Fibroblast of lung (primary cell): ENCODE measurements around the gene USP6NL. TPM values are rescaled to one million over a fixed set of nuclear protein-coding genes. Genes with fewer than 3 reads are reported as not detected.
A peak's percentile ranks its signal among the peaks of the same experiment; 100 is the strongest.

Experiments
- DNase-seq, 2 donors: peaks; one replicate each; pipeline versions ENCODE4 v3.0.0 to v3.0.0-alpha.2; 2010; ENCODE audit warnings: low read depth in 2 of 2
- H2AFZ ChIP-seq: 2 replicates; pipeline ENCODE4 v1.5.1; 2012; ENCODE audit warnings: low read length, control low read depth, inconsistent platforms
- H3K27ac ChIP-seq: 2 replicates; pipeline ENCODE4 v1.5.1; 2011; ENCODE audit warnings: low read length, control low read depth; ENCODE audit not compliant: insufficient read depth
- H3K27me3 ChIP-seq: 2 replicates; pipeline ENCODE4 v1.5.1; 2011; ENCODE audit warnings: mild to moderate bottlenecking, low read length; ENCODE audit not compliant: control insufficient read depth, insufficient read depth
- H3K36me3 ChIP-seq: 2 replicates; pipeline ENCODE4 v1.5.1; 2011; ENCODE audit warnings: low read length; ENCODE audit not compliant: control insufficient read depth, insufficient read depth
- H3K4me1 ChIP-seq: 2 replicates; pipeline ENCODE4 v1.5.1; 2011; ENCODE audit warnings: low read length; ENCODE audit not compliant: control insufficient read depth, insufficient read depth; ENCODE audit errors: extremely low read depth
- H3K4me2 ChIP-seq: 2 replicates; pipeline ENCODE4 v1.5.1; 2011; ENCODE audit warnings: low read length, control low read depth; ENCODE audit not compliant: insufficient read depth; ENCODE audit errors: extremely low read depth
- H3K4me3 ChIP-seq, 4 experiments: fragments of 200-600 bp in 1 of 4; sonication (generic) in 1 of 4; replicated peaks in 1 of 4; 2 replicates each; pipeline ENCODE4 v1.5.1; 2011 to 2016; ENCODE audit warnings: low read length in 4 of 4, low read depth in 3 of 4, mild to moderate bottlenecking in 3 of 4, control low read depth in 2 of 4, inconsistent platforms in 1 of 4, mixed read lengths in 1 of 4; ENCODE audit not compliant: insufficient read depth in 1 of 4; ENCODE audit errors: control extremely low read depth in 1 of 4
- H3K79me2 ChIP-seq: 2 replicates; pipeline ENCODE4 v1.5.1; 2012; ENCODE audit warnings: mild to moderate bottlenecking, low read length, inconsistent platforms; ENCODE audit not compliant: control insufficient read depth, insufficient read depth
- H3K9ac ChIP-seq: 2 replicates; pipeline ENCODE4 v1.5.1; 2011; ENCODE audit warnings: mild to moderate bottlenecking, low read length, control low read depth; ENCODE audit not compliant: insufficient read depth
- H3K9me3 ChIP-seq: 2 replicates; pipeline ENCODE4 v1.5.1; 2012; ENCODE audit warnings: low read depth, low read length; ENCODE audit not compliant: control insufficient read depth, insufficient read depth
- H4K20me1 ChIP-seq: 2 replicates; pipeline ENCODE4 v1.5.1; 2011; ENCODE audit warnings: low read length; ENCODE audit not compliant: control insufficient read depth, insufficient read depth; ENCODE audit errors: extremely low read depth
- EZH2 ChIP-seq: IDR thresholded peaks from 2 replicates; pipeline ENCODE4 v1.5.1; 2012; ENCODE audit warnings: low read length, control low read depth, mild to moderate bottlenecking; ENCODE audit errors: missing control alignments
- polyA plus RNA-seq, 2 donors: library from polyadenylated mRNA; depleted of rRNA in 1 of 2; stranded (reverse) in 1 of 2; unstranded in 1 of 2; fragments of >200 nt; gene quantifications; 2 replicates each; pipeline ENCODE4 v1.2.1, GENCODE V29; 2011 to 2012; ENCODE audit warnings: missing spikeins in 1 of 2
- total RNA-seq: library from RNA; depleted of rRNA; stranded (reverse); fragments of >200 nt; gene quantifications from 2 replicates; pipeline ENCODE4 v1.2.1, GENCODE V29; 2014
- TF ChIP-seq, protein P1 (sequence below), 2 donors: IDR thresholded peaks in 1 of 2; conservative IDR thresholded peaks in 1 of 2; 1 replicate in 1 of 2; 2 replicates in 1 of 2; pipeline ENCODE4 v1.5.1; 2011 to 2012; ENCODE audit warnings: low read length in 2 of 2, control low read depth in 1 of 2, inconsistent platforms in 1 of 2, low read depth in 1 of 2, mild to moderate bottlenecking in 1 of 2

Gene USP6NL
- total and polyA plus RNA-seq, 2 donors (not counting 1 experiment from before 2014, with no cell fraction given) = 8.9 to 13.4 TPM

DNA sequence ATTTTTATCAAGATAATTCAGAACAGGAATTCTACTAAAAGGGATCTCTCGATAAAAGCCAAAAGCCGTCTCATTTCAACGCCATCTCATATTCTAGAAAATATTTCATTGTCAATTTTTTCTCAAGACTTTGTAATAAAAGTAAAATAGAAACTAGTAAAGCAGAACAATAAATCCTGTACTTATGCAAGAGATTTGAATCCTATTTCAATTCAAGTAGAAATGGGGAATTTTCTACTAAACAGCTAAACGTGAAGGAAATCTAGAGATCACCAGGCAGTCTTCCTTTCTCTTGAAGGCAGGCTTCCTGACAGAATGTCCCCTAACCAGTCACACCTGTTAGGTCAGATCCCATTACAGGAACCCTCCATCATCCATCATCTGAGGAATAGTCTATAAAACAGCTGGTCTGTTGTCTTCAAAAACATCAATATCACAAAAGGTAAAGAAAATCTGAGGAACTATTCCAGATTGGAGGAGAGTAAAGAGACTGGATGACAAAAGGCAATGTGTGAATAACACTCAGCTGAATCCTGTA is 23.7 kb downstream of the USP6NL start:
- DNase-seq = no peak
- Histone ChIP-seq H3K79me2 (peaks cover 2% of the 10 kb centered on the region), H3K4me2 (no peak overlapping the region), H3K4me1 (no peaks in the 10 kb centered on the region), H3K9me3 (no peaks in the 10 kb centered on the region), H4K20me1 (no peaks in the 10 kb centered on the region), H3K27ac (no peak overlapping the region), H3K4me3 (no peak overlapping the region), H2AFZ (no peak overlapping the region), H3K9ac (no peak overlapping the region), H3K27me3 (no peaks in the 10 kb centered on the region), H3K36me3 (no peaks in the 10 kb centered on the region)
- no peak for TF ChIP-seq EZH2
- TF ChIP-seq, protein P1, sequence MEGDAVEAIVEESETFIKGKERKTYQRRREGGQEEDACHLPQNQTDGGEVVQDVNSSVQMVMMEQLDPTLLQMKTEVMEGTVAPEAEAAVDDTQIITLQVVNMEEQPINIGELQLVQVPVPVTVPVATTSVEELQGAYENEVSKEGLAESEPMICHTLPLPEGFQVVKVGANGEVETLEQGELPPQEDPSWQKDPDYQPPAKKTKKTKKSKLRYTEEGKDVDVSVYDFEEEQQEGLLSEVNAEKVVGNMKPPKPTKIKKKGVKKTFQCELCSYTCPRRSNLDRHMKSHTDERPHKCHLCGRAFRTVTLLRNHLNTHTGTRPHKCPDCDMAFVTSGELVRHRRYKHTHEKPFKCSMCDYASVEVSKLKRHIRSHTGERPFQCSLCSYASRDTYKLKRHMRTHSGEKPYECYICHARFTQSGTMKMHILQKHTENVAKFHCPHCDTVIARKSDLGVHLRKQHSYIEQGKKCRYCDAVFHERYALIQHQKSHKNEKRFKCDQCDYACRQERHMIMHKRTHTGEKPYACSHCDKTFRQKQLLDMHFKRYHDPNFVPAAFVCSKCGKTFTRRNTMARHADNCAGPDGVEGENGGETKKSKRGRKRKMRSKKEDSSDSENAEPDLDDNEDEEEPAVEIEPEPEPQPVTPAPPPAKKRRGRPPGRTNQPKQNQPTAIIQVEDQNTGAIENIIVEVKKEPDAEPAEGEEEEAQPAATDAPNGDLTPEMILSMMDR (conservative IDR thresholded peaks at IDR 0.05 in 1 of 2, IDR thresholded peaks at IDR 0.05 in 1 of 2; ENCODE audit: low read depth in 1 of 2, low read length in 2 of 2) = no peak

DNA sequence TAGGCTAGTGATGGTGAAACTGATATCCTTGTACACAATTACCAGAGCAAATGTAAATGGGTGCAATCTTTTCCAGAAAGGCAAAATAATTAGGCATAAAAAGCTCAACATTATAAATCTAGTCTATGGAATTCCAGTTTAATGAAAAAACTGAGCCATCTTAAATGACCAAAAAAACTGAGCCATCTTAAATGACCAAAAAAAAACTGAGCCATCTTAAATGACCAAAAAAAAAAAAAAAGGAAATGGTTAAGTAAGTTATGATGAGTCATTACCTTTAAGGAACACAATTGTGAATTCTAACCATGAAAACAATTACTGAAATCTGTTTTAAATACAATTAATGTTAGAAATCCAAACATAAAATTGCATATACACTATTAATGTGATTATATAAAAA is 25.3 kb downstream of the USP6NL start:
- no peaks in the 10 kb centered on the region for H3K27me3 ChIP-seq
- no peak overlapping the region for H3K4me3 ChIP-seq
- peak in 1 of 2 donors; percentile 36 for DNase-seq
- H4K20me1 ChIP-seq = no peaks in the 10 kb centered on the region
- H3K9ac ChIP-seq = no peak overlapping the region
- TF ChIP-seq, protein P1 (conservative IDR thresholded peaks at IDR 0.05 in 1 of 2, IDR thresholded peaks at IDR 0.05 in 1 of 2; ENCODE audit: low read depth in 1 of 2, low read length in 2 of 2) = no peak
- TF ChIP-seq EZH2 = no peak
- no peak overlapping the region for H2AFZ ChIP-seq
- H3K4me2 ChIP-seq = no peak overlapping the region
- no peaks in the 10 kb centered on the region for H3K36me3 ChIP-seq
- H3K27ac ChIP-seq = no peak overlapping the region
- no peaks in the 10 kb centered on the region for H3K9me3 ChIP-seq
- peaks cover 3% of the 10 kb centered on the region for H3K4me1 ChIP-seq
- peaks cover 2% of the 10 kb centered on the region for H3K79me2 ChIP-seq

DNA sequence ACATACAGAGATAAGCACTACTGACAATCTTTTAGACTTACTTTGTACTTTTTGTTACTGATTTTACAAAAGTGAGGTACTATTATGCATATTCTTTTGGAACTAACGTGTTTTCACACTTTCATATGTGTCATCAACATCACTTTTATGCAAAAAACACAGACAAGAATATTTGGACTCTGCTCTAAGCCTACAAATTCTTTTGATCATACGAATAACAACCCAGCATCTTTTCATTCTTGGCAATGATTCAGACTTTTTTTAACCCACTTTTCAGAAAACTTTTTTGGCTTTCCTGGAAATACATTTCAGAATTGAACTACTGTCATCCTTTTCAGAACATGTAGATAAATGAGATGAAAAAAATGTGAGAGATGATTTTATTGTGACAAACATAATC is 30.2 kb downstream of the USP6NL start:
- DNase-seq = peak in 1 of 2 donors; percentile 22
- Histone ChIP-seq H3K27ac (no peak overlapping the region), H3K79me2 (peaks cover 2% of the 10 kb centered on the region), H3K9ac (no peak overlapping the region), H4K20me1 (no peaks in the 10 kb centered on the region), H3K4me3 (no peak overlapping the region), H2AFZ (no peak overlapping the region), H3K36me3 (no peaks in the 10 kb centered on the region), H3K4me2 (no peak overlapping the region), H3K9me3 (no peaks in the 10 kb centered on the region), H3K4me1 (peaks cover 3% of the 10 kb centered on the region), H3K27me3 (no peaks in the 10 kb centered on the region)
- no peak for TF ChIP-seq EZH2
- TF ChIP-seq, protein P1 (conservative IDR thresholded peaks at IDR 0.05 in 1 of 2, IDR thresholded peaks at IDR 0.05 in 1 of 2; ENCODE audit: low read depth in 1 of 2, low read length in 2 of 2) = no peak
